ENCODE results near the gene MAX.
"Not testable (repeated sequence)": the region's sequence is repeated elsewhere in the genome, so short reads cannot be mapped to it uniquely, and the experiment has no call there.

Gene MAX

GRCh38 chr14:65103150-65103760, 938 bp upstream of the MAX start:
- DNase-seq: peak; percentile 70

- DNase-seq: peak; percentile 36
Measured at GRCh38 chr14:65101631-65102440, 481 bp downstream of the MAX start.

- no peak for DNase-seq
Measured at GRCh38 chr14:65100922-65101541, 1.3 kb downstream of the MAX start.

GRCh38 chr14:65098586-65098985, 3.7 kb downstream of the MAX start:
- no peak for DNase-seq

- no peak for DNase-seq
Measured at GRCh38 chr14:65096323-65097089, 5.8 kb downstream of the MAX start.

- DNase-seq: peak; percentile 16
Measured at GRCh38 chr14:65095633-65096205, 6.6 kb downstream of the MAX start.

- no peak for DNase-seq
Measured at GRCh38 chr14:65092349-65092748, 10.0 kb downstream of the MAX start.

- DNase-seq: not testable (repeated sequence)
Measured at GRCh38 chr14:65087835-65088234, 14.5 kb downstream of the MAX start.

- DNase-seq: not testable (repeated sequence)
Measured at GRCh38 chr14:65086686-65087085, 15.6 kb downstream of the MAX start.

- no peak for DNase-seq
Measured at GRCh38 chr14:65084554-65085505, 17.5 kb downstream of the MAX start.

GRCh38 chr14:65082930-65083329, 19.4 kb downstream of the MAX start:
- no peak for DNase-seq

- DNase-seq: no peak
Measured at GRCh38 chr14:65080960-65081747, 21.2 kb downstream of the MAX start.

- DNase-seq: no peak
Measured at GRCh38 chr14:65079768-65080167, 22.5 kb downstream of the MAX start.

GRCh38 chr14:65079201-65079600, 23.1 kb downstream of the MAX start:
- DNase-seq: no peak

- DNase-seq: no peak
Measured at GRCh38 chr14:65077318-65077717, 25.0 kb downstream of the MAX start.

- DNase-seq: no peak
Measured at GRCh38 chr14:65075628-65076325, 26.5 kb downstream of the MAX start.

- DNase-seq: no peak
Measured at GRCh38 chr14:65074449-65075150, 27.7 kb downstream of the MAX start.

- DNase-seq: no peak
Measured at GRCh38 chr14:65073605-65074201, 28.6 kb downstream of the MAX start.

GRCh38 chr14:65072937-65073336, 29.4 kb downstream of the MAX start:
- no peak for DNase-seq
